B cell (primary cell): ENCODE data around the gene TESK2. TPM values are rescaled to one million over a fixed set of nuclear protein-coding genes. Genes with fewer than 3 reads are reported as not detected.
A peak's percentile ranks its signal among the peaks of the same experiment; 100 is the strongest.

Experiments
- ATAC-seq: fragments of 200-7000 bp; cut with Tn5 transposase; one replicate; pipeline ENCODE4 v1.10.0; 2021; ENCODE audit warnings: low read depth, mild to moderate bottlenecking, moderate number of reproducible peaks, moderate library complexity
- CTCF ChIA-PET: fragments of 350-600 bp; sonication (Branson Sonifier 250); formaldehyde crosslinking; loops from one replicate; lab custom pipeline; 2021; ENCODE audit warnings: antibody characterized with exemption, inconsistent platforms; lab: Charles Lee
- POLR2A ChIA-PET: fragments of 350-600 bp; sonication (Branson Sonifier 250); formaldehyde crosslinking; loops from one replicate; lab custom pipeline; 2021; ENCODE audit warnings: antibody characterized with exemption; lab: Charles Lee
- DNase-seq: peaks from one replicate; pipeline ENCODE4 v3.0.0; 2013
- H2AFZ ChIP-seq: 2 replicates; pipeline ENCODE4 v1.6.1; 2012; ENCODE audit warnings: mild to moderate bottlenecking, low read depth, low read length; ENCODE audit not compliant: insufficient read depth, poor library complexity, severe bottlenecking
- H3K27ac ChIP-seq, 2 donors: 1 replicate in 1 of 2; 2 replicates in 1 of 2; pipeline ENCODE4 v1.5.1; 2012 to 2013; ENCODE audit warnings: low read length in 2 of 2, mild to moderate bottlenecking in 2 of 2, moderate library complexity in 1 of 2
- H3K27me3 ChIP-seq, 4 experiments: fragments of 200-600 bp in 1 of 4; sonication (generic) in 1 of 4; replicated peaks in 1 of 4; 1 replicate in 2 of 4; 2 replicates in 2 of 4; pipeline versions ENCODE4 v1.6.1 to v1.7.0; 2013 to 2016; ENCODE audit warnings: low read length in 3 of 4, mild to moderate bottlenecking in 2 of 4, mixed read lengths in 1 of 4, moderate library complexity in 1 of 4; ENCODE audit not compliant: insufficient read depth in 4 of 4, control insufficient read depth in 3 of 4; ENCODE audit errors: control extremely low read depth in 1 of 4
- H3K36me3 ChIP-seq, 2 experiments: replicated peaks in 1 of 2; 1 replicate in 1 of 2; 2 replicates in 1 of 2; pipeline versions ENCODE4 v1.6.1 to v1.7.1; 2013; ENCODE audit warnings: low read length in 1 of 2; ENCODE audit not compliant: insufficient read depth in 2 of 2, control insufficient read depth in 1 of 2; ENCODE audit errors: control extremely low read depth in 1 of 2, extremely low read depth in 1 of 2
- H3K4me1 ChIP-seq, 2 donors: fragments of 200-600 bp in 1 of 2; sonication (generic) in 1 of 2; 1 replicate in 1 of 2; 2 replicates in 1 of 2; pipeline versions ENCODE4 v1.5.1 to v1.6.1; 2013 to 2017; ENCODE audit warnings: low read length in 2 of 2; ENCODE audit not compliant: control insufficient read depth in 2 of 2, insufficient read depth in 2 of 2
- H3K4me2 ChIP-seq: replicated peaks from 2 replicates; pipeline ENCODE3; 2012; ENCODE audit warnings: mild to moderate bottlenecking, low read depth, low read length; ENCODE audit not compliant: poor library complexity, severe bottlenecking
- H3K4me3 ChIP-seq, 5 experiments: fragments of 200-600 bp in 1 of 5; sonication (generic) in 1 of 5; 1 replicate in 3 of 5; 2 replicates in 2 of 5; pipeline versions ENCODE4 v1.5.1 to v1.7.0; 2011 to 2016; ENCODE audit warnings: low read length in 4 of 5, mild to moderate bottlenecking in 4 of 5, low read depth in 2 of 5, control low read depth in 1 of 5, moderate library complexity in 1 of 5; ENCODE audit not compliant: insufficient read depth in 1 of 5; ENCODE audit errors: control extremely low read depth in 1 of 5, extremely low read depth in 1 of 5
- H3K79me2 ChIP-seq: fragments of 200-600 bp; sonication (generic); one replicate; pipeline ENCODE4 v1.6.0; 2016; ENCODE audit warnings: low read length; ENCODE audit not compliant: control insufficient read depth, insufficient read depth
- H3K9ac ChIP-seq: fragments of 200-600 bp; sonication (generic); 2 replicates; pipeline ENCODE4 v1.6.1; 2017; ENCODE audit warnings: mild to moderate bottlenecking, low read length, moderate library complexity
- H3K9me3 ChIP-seq, 3 donors: one replicate each; pipeline versions ENCODE4 v1.6.1 to v1.7.1; 2013; ENCODE audit warnings: low read length in 2 of 3; ENCODE audit not compliant: control insufficient read depth in 2 of 3, insufficient read depth in 1 of 3; ENCODE audit errors: control extremely low read depth in 1 of 3
- H4K20me1 ChIP-seq: 2 replicates; pipeline ENCODE4 v1.6.0; 2012; ENCODE audit warnings: mild to moderate bottlenecking, low read length; ENCODE audit not compliant: insufficient read depth, control insufficient read depth, poor library complexity, severe bottlenecking
- H3K27ac Mint-ChIP-seq: one replicate; pipeline ENCODE4 v1.8.0; 2021; ENCODE audit warnings: mixed read lengths
- H3K27me3 Mint-ChIP-seq: one replicate; pipeline ENCODE4 v1.8.0; 2021; ENCODE audit warnings: mixed read lengths
- H3K4me1 Mint-ChIP-seq: one replicate; pipeline ENCODE4 v1.8.0; 2021; ENCODE audit warnings: mixed read lengths
- H3K4me3 Mint-ChIP-seq: one replicate; pipeline ENCODE4 v1.8.0; 2021; ENCODE audit warnings: mixed read lengths
- H3K9me3 Mint-ChIP-seq: one replicate; pipeline ENCODE4 v1.8.0; 2022; ENCODE audit warnings: mixed read lengths; ENCODE audit not compliant: insufficient read depth
- EZH2 ChIP-seq: IDR thresholded peaks from 2 replicates; pipeline ENCODE4 v1.6.1; 2012; ENCODE audit warnings: borderline replicate concordance, low read depth, mild to moderate bottlenecking, moderate library complexity, low read length; ENCODE audit not compliant: insufficient read depth, poor library complexity, severe bottlenecking
- WGBS: methylation state at CpG from one replicate; pipeline ENCODE4 v1.1.5; 2013; ENCODE audit warnings: missing lambda C conversion rate; ENCODE audit not compliant: insufficient coverage; 5-methylcytosine and 5-hydroxymethylcytosine counted together
- intact Hi-C: fragments of 100-400 bp; cut with micrococcal nuclease; formaldehyde crosslinking; loops from one replicate; pipeline ENCODE4 v1.10.0; 2022
- polyA plus RNA-seq: library from polyadenylated mRNA; depleted of rRNA; stranded (reverse); fragments of >200 nt; gene quantifications from 2 replicates; pipeline ENCODE4 v1.2.3, GENCODE V29; 2012
- total RNA-seq, 2 donors: library from RNA; stranded (reverse); fragments of 120-200 nt in 1 of 2; gene quantifications; 1 replicate in 1 of 2; 2 replicates in 1 of 2; pipeline versions ENCODE4 v1.2.3 to v1.2.4, GENCODE V29; 2013 to 2022
- TF ChIP-seq, protein P1 (sequence below): fragments of 200-600 bp; IDR thresholded peaks from one replicate; pipeline ENCODE4 v1.8.0; 2022; ENCODE audit warnings: antibody characterized with exemption, mild to moderate bottlenecking

Gene TESK2
- total and polyA plus RNA-seq, 2 donors (not counting 1 experiment from before 2014, with no cell fraction given): 21.7 to 27.0 TPM

DNA sequence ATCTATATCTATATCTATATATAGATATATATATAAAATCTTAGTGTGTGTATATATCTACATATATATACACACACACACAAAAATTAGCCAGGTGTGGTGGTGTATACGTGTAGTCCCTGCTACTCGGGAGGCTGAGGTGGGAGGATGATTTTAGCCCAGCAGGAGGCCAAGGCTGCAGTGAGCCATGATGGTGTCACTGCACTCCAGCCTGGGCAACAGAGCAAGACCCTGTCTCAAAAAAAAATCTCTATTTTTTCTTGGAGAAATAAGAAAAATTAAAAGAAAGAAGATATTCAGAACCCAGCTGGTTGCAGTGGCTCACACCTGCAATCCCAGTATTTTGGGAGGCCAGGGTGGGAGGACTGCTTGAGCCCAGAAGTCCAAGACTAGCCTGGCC lies 85.3 kb downstream of the TESK2 start:
- ATAC-seq (no peak), DNase-seq (no peak)
- Histone ChIP-seq H2AFZ (no peak overlapping the region), H3K9me3 (no peaks in the 10 kb centered on the region), H3K36me3 (no peaks in the 10 kb centered on the region), H3K27me3 (no peaks in the 10 kb centered on the region), H4K20me1 (no peaks in the 10 kb centered on the region), H3K4me2 (no peak overlapping the region), H3K4me3 (no peak overlapping the region), H3K27ac (no peak overlapping the region), H3K4me1 (peaks cover 21 to 23% of the 10 kb centered on the region in 2 donors), H3K79me2 (peaks cover 8% of the 10 kb centered on the region), H3K9ac (no peak overlapping the region)
- Mint-ChIP-seq H3K27ac (no peak overlapping the region), H3K9me3 (no peaks in the 10 kb centered on the region), H3K4me1 (peaks cover 43% of the 10 kb centered on the region), H3K27me3 (no peaks in the 10 kb centered on the region), H3K4me3 (no peak overlapping the region)
- intact Hi-C loops: no loop called here
- CTCF ChIA-PET: interaction anchor here (1.9 kb wide), 1 partner anchor 46 kb away, joined by 11 read pairs; no protein-coding TSS in a partner anchor
- POLR2A ChIA-PET: no interaction called here
- no CpG with 5 or more reads among the region's 2 CpGs for WGBS
- TF ChIP-seq EZH2: no peak
- TF ChIP-seq, protein P1, sequence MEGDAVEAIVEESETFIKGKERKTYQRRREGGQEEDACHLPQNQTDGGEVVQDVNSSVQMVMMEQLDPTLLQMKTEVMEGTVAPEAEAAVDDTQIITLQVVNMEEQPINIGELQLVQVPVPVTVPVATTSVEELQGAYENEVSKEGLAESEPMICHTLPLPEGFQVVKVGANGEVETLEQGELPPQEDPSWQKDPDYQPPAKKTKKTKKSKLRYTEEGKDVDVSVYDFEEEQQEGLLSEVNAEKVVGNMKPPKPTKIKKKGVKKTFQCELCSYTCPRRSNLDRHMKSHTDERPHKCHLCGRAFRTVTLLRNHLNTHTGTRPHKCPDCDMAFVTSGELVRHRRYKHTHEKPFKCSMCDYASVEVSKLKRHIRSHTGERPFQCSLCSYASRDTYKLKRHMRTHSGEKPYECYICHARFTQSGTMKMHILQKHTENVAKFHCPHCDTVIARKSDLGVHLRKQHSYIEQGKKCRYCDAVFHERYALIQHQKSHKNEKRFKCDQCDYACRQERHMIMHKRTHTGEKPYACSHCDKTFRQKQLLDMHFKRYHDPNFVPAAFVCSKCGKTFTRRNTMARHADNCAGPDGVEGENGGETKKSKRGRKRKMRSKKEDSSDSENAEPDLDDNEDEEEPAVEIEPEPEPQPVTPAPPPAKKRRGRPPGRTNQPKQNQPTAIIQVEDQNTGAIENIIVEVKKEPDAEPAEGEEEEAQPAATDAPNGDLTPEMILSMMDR: no peak

DNA sequence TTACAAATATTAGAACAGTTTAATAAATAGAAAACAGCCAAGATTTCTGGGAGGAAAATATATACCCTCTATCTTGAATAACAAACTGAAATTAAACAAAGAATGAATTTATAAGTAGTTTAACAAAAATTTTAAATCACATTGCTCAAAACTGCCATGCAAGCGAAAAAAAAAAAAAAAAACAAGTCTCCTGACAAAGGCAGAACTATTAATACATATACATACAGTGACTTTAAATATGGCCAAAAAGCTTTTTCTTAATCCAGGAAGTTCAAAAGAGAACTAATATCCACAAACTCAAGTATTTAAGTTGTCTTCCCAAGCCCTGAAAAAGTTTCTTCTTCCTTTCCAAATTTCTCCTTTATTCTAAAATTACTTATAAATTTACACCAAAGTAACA lies 87.2 kb downstream of the TESK2 start:
- CTCF ChIA-PET: interaction anchor here (1.0 to 1.4 kb wide), 3 partner anchors 43 to 89 kb away, joined by 4 to 5 read pairs (median 4); no protein-coding TSS in a partner anchor
- H3K4me1 Mint-ChIP-seq: peaks cover 34% of the 10 kb centered on the region
- no peak overlapping the region for H3K9ac ChIP-seq
- no peak overlapping the region for H3K27ac ChIP-seq
- intact Hi-C loops: no loop called here
- TF ChIP-seq, protein P1: no peak
- no peak for TF ChIP-seq EZH2
- DNase-seq: no peak
- no peak overlapping the region for H3K4me3 Mint-ChIP-seq
- peaks cover 8% of the 10 kb centered on the region for H3K79me2 ChIP-seq
- peaks cover 12 to 14% of the 10 kb centered on the region in 2 donors for H3K4me1 ChIP-seq
- H3K27me3 Mint-ChIP-seq: no peaks in the 10 kb centered on the region
- H2AFZ ChIP-seq: no peak overlapping the region
- peak overlapping the region; percentile 26 for H3K27ac Mint-ChIP-seq
- H3K4me2 ChIP-seq: no peak overlapping the region
- WGBS: no CpG with 5 or more reads among the region's 1 CpG
- no peak overlapping the region for H3K4me3 ChIP-seq
- ATAC-seq: no peak
- H3K9me3 ChIP-seq: no peaks in the 10 kb centered on the region
- H3K9me3 Mint-ChIP-seq: no peaks in the 10 kb centered on the region
- POLR2A ChIA-PET: interaction anchor here (0.7 kb wide), 1 partner anchor 23 kb away, joined by 3 read pairs; no protein-coding TSS in a partner anchor
- no peaks in the 10 kb centered on the region for H3K36me3 ChIP-seq
- H3K27me3 ChIP-seq: no peaks in the 10 kb centered on the region
- H4K20me1 ChIP-seq: no peaks in the 10 kb centered on the region
